ENCODE data around the gene PPP3CA.

PPP3CA gene

GRCh38 chr4:101269682-101270081 is 77.6 kb downstream of the PPP3CA start:
- DNase-seq, result no peak
- H2BK15ac ChIP-seq (replicated peaks; ENCODE audit: low read depth), result no peak overlapping the region
- no peak overlapping the region for H3K18ac ChIP-seq (ENCODE audit: low read length)
- H3K4ac ChIP-seq (ENCODE audit: low read depth, low read length), result no peak overlapping the region
- no peak overlapping the region for H2BK120ac ChIP-seq (ENCODE audit: low read depth, low read length)
- no peak overlapping the region for H2BK5ac ChIP-seq (ENCODE audit: low read length)
- H3K27me3 ChIP-seq (ENCODE audit: insufficient read depth, low read length, poor library complexity), result no peaks in the 10 kb centered on the region
- no peak overlapping the region for H3K4me3 ChIP-seq (ENCODE audit: low read length)
- H4K5ac ChIP-seq (ENCODE audit: low read length), result no peak overlapping the region
- no peaks in the 10 kb centered on the region for H3K79me1 ChIP-seq (ENCODE audit: low read length)
- no peak overlapping the region for H3K9ac ChIP-seq (ENCODE audit: low read length)
- H3K36me3 ChIP-seq (ENCODE audit: control insufficient read depth, insufficient read depth, low read length), result no peaks in the 10 kb centered on the region
- no peak overlapping the region for H3K23ac ChIP-seq (ENCODE audit: low read length)
- no peak overlapping the region for H3K4me2 ChIP-seq (ENCODE audit: low read length)
- no peak overlapping the region for H4K8ac ChIP-seq (ENCODE audit: low read depth, low read length)
- H3K79me2 ChIP-seq (ENCODE audit: control insufficient read depth, insufficient read depth, low read length), result no peaks in the 10 kb centered on the region
- WGBS (ENCODE audit: extremely low coverage, insufficient coverage, low lambda C conversion rate), result no CpG with 5 or more reads among the region's 1 CpG
- H2AK5ac ChIP-seq (ENCODE audit: low read length), result no peak overlapping the region
- H3K56ac ChIP-seq (ENCODE audit: low read length), result no peak overlapping the region
- no peaks in the 10 kb centered on the region for H3K4me1 ChIP-seq (ENCODE audit: control insufficient read depth, low read depth, low read length)
- no peak overlapping the region for H3K27ac ChIP-seq (ENCODE audit: low read depth, low read length)

- Histone ChIP-seq H4K8ac (ENCODE audit: low read depth, low read length) (no peak overlapping the region), H3K4ac (ENCODE audit: low read depth, low read length) (no peak overlapping the region), H3K4me2 (ENCODE audit: low read length) (no peak overlapping the region), H3K79me2 (ENCODE audit: control insufficient read depth, insufficient read depth, low read length) (peaks cover 2% of the 10 kb centered on the region), H2BK15ac (replicated peaks; ENCODE audit: low read depth) (no peak overlapping the region), H3K4me1 (ENCODE audit: control insufficient read depth, low read depth, low read length) (no peaks in the 10 kb centered on the region), H3K18ac (ENCODE audit: low read length) (no peak overlapping the region), H2BK5ac (ENCODE audit: low read length) (no peak overlapping the region), H3K27me3 (ENCODE audit: insufficient read depth, low read length, poor library complexity) (no peaks in the 10 kb centered on the region), H3K27ac (ENCODE audit: low read depth, low read length) (no peak overlapping the region), H4K5ac (ENCODE audit: low read length) (no peak overlapping the region), H2AK5ac (ENCODE audit: low read length) (no peak overlapping the region), H3K4me3 (ENCODE audit: low read length) (no peak overlapping the region), H3K9ac (ENCODE audit: low read length) (no peak overlapping the region), H3K23ac (ENCODE audit: low read length) (no peak overlapping the region), H2BK120ac (ENCODE audit: low read depth, low read length) (no peak overlapping the region), H3K79me1 (ENCODE audit: low read length) (peaks cover 3% of the 10 kb centered on the region), H3K56ac (ENCODE audit: low read length) (no peak overlapping the region), H3K36me3 (ENCODE audit: control insufficient read depth, insufficient read depth, low read length) (no peaks in the 10 kb centered on the region)
- WGBS (ENCODE audit: extremely low coverage, insufficient coverage, low lambda C conversion rate), result no CpG with 5 or more reads among the region's 1 CpG
- DNase-seq, result no peak
Observed at GRCh38 chr4:101265816-101266172, 81.5 kb downstream of the PPP3CA start.

GRCh38 chr4:101264993-101265815 is 82.1 kb downstream of the PPP3CA start:
- peaks cover 2% of the 10 kb centered on the region for H3K79me2 ChIP-seq (ENCODE audit: control insufficient read depth, insufficient read depth, low read length)
- H3K4ac ChIP-seq (ENCODE audit: low read depth, low read length), result no peak overlapping the region
- H2BK5ac ChIP-seq (ENCODE audit: low read length), result no peak overlapping the region
- H3K56ac ChIP-seq (ENCODE audit: low read length), result no peak overlapping the region
- no peak overlapping the region for H2AK5ac ChIP-seq (ENCODE audit: low read length)
- H3K4me2 ChIP-seq (ENCODE audit: low read length), result no peak overlapping the region
- no peak overlapping the region for H4K5ac ChIP-seq (ENCODE audit: low read length)
- DNase-seq, result no peak
- no peaks in the 10 kb centered on the region for H3K4me1 ChIP-seq (ENCODE audit: control insufficient read depth, low read depth, low read length)
- no peak overlapping the region for H3K4me3 ChIP-seq (ENCODE audit: low read length)
- H3K79me1 ChIP-seq (ENCODE audit: low read length), result peaks cover 3% of the 10 kb centered on the region
- H2BK15ac ChIP-seq (replicated peaks; ENCODE audit: low read depth), result no peak overlapping the region
- H3K27ac ChIP-seq (ENCODE audit: low read depth, low read length), result no peak overlapping the region
- no peak overlapping the region for H2BK120ac ChIP-seq (ENCODE audit: low read depth, low read length)
- H3K23ac ChIP-seq (ENCODE audit: low read length), result no peak overlapping the region
- H3K9ac ChIP-seq (ENCODE audit: low read length), result no peak overlapping the region
- H3K36me3 ChIP-seq (ENCODE audit: control insufficient read depth, insufficient read depth, low read length), result no peaks in the 10 kb centered on the region
- H3K18ac ChIP-seq (ENCODE audit: low read length), result no peak overlapping the region
- H3K27me3 ChIP-seq (ENCODE audit: insufficient read depth, low read length, poor library complexity), result no peaks in the 10 kb centered on the region
- H4K8ac ChIP-seq (ENCODE audit: low read depth, low read length), result no peak overlapping the region
- no CpG with 5 or more reads among the region's 2 CpGs for WGBS (ENCODE audit: extremely low coverage, insufficient coverage, low lambda C conversion rate)

- DNase-seq, result no peak
- H2BK15ac ChIP-seq (replicated peaks; ENCODE audit: low read depth), result no peak overlapping the region
- H3K56ac ChIP-seq (ENCODE audit: low read length), result no peak overlapping the region
- H3K18ac ChIP-seq (ENCODE audit: low read length), result no peak overlapping the region
- no peak overlapping the region for H3K23ac ChIP-seq (ENCODE audit: low read length)
- no peak overlapping the region for H3K9ac ChIP-seq (ENCODE audit: low read length)
- no peak overlapping the region for H4K8ac ChIP-seq (ENCODE audit: low read depth, low read length)
- H3K27me3 ChIP-seq (ENCODE audit: insufficient read depth, low read length, poor library complexity), result no peaks in the 10 kb centered on the region
- no peak overlapping the region for H2BK120ac ChIP-seq (ENCODE audit: low read depth, low read length)
- no peak overlapping the region for H3K4me2 ChIP-seq (ENCODE audit: low read length)
- H2BK5ac ChIP-seq (ENCODE audit: low read length), result no peak overlapping the region
- H3K4me1 ChIP-seq (ENCODE audit: control insufficient read depth, low read depth, low read length), result no peaks in the 10 kb centered on the region
- no peak overlapping the region for H4K5ac ChIP-seq (ENCODE audit: low read length)
- H2AK5ac ChIP-seq (ENCODE audit: low read length), result no peak overlapping the region
- peaks cover 5% of the 10 kb centered on the region for H3K79me1 ChIP-seq (ENCODE audit: low read length)
- H3K79me2 ChIP-seq (ENCODE audit: control insufficient read depth, insufficient read depth, low read length), result peaks cover 2% of the 10 kb centered on the region
- H3K4ac ChIP-seq (ENCODE audit: low read depth, low read length), result no peak overlapping the region
- no peak overlapping the region for H3K27ac ChIP-seq (ENCODE audit: low read depth, low read length)
- H3K4me3 ChIP-seq (ENCODE audit: low read length), result no peak overlapping the region
- H3K36me3 ChIP-seq (ENCODE audit: control insufficient read depth, insufficient read depth, low read length), result no peaks in the 10 kb centered on the region
Observed at GRCh38 chr4:101264512-101264911, 82.8 kb downstream of the PPP3CA start.

GRCh38 chr4:101262683-101263082 is 84.6 kb downstream of the PPP3CA start:
- H3K36me3 ChIP-seq (ENCODE audit: control insufficient read depth, insufficient read depth, low read length), result no peaks in the 10 kb centered on the region
- no peak overlapping the region for H3K18ac ChIP-seq (ENCODE audit: low read length)
- H3K27ac ChIP-seq (ENCODE audit: low read depth, low read length), result no peak overlapping the region
- no peak overlapping the region for H3K4me2 ChIP-seq (ENCODE audit: low read length)
- H3K56ac ChIP-seq (ENCODE audit: low read length), result no peak overlapping the region
- H3K27me3 ChIP-seq (ENCODE audit: insufficient read depth, low read length, poor library complexity), result no peaks in the 10 kb centered on the region
- H3K79me1 ChIP-seq (ENCODE audit: low read length), result peaks cover 7% of the 10 kb centered on the region
- H3K23ac ChIP-seq (ENCODE audit: low read length), result no peak overlapping the region
- H4K8ac ChIP-seq (ENCODE audit: low read depth, low read length), result no peak overlapping the region
- peaks cover 2% of the 10 kb centered on the region for H3K79me2 ChIP-seq (ENCODE audit: control insufficient read depth, insufficient read depth, low read length)
- H2AK5ac ChIP-seq (ENCODE audit: low read length), result no peak overlapping the region
- H2BK5ac ChIP-seq (ENCODE audit: low read length), result no peak overlapping the region
- H3K4me1 ChIP-seq (ENCODE audit: control insufficient read depth, low read depth, low read length), result peaks cover 4% of the 10 kb centered on the region
- H4K5ac ChIP-seq (ENCODE audit: low read length), result no peak overlapping the region
- no peak overlapping the region for H3K4me3 ChIP-seq (ENCODE audit: low read length)
- H2BK15ac ChIP-seq (replicated peaks; ENCODE audit: low read depth), result no peak overlapping the region
- no peak for DNase-seq
- H3K4ac ChIP-seq (ENCODE audit: low read depth, low read length), result no peak overlapping the region
- no peak overlapping the region for H2BK120ac ChIP-seq (ENCODE audit: low read depth, low read length)
- no peak overlapping the region for H3K9ac ChIP-seq (ENCODE audit: low read length)

GRCh38 chr4:101259876-101260275 is 87.5 kb downstream of the PPP3CA start:
- no peak overlapping the region for H3K4me3 ChIP-seq (ENCODE audit: low read length)
- H3K23ac ChIP-seq (ENCODE audit: low read length), result no peak overlapping the region
- peaks cover 6% of the 10 kb centered on the region for H3K4me1 ChIP-seq (ENCODE audit: control insufficient read depth, low read depth, low read length)
- no peak overlapping the region for H3K18ac ChIP-seq (ENCODE audit: low read length)
- H4K5ac ChIP-seq (ENCODE audit: low read length), result no peak overlapping the region
- peaks cover 2% of the 10 kb centered on the region for H3K79me2 ChIP-seq (ENCODE audit: control insufficient read depth, insufficient read depth, low read length)
- H3K79me1 ChIP-seq (ENCODE audit: low read length), result peaks cover 7% of the 10 kb centered on the region
- no peaks in the 10 kb centered on the region for H3K27me3 ChIP-seq (ENCODE audit: insufficient read depth, low read length, poor library complexity)
- H3K36me3 ChIP-seq (ENCODE audit: control insufficient read depth, insufficient read depth, low read length), result no peaks in the 10 kb centered on the region
- no peak overlapping the region for H2AK5ac ChIP-seq (ENCODE audit: low read length)
- no peak overlapping the region for H3K56ac ChIP-seq (ENCODE audit: low read length)
- H4K8ac ChIP-seq (ENCODE audit: low read depth, low read length), result no peak overlapping the region
- no peak overlapping the region for H3K4me2 ChIP-seq (ENCODE audit: low read length)
- H3K4ac ChIP-seq (ENCODE audit: low read depth, low read length), result no peak overlapping the region
- no peak for DNase-seq
- no peak overlapping the region for H2BK15ac ChIP-seq (replicated peaks; ENCODE audit: low read depth)
- no peak overlapping the region for H3K27ac ChIP-seq (ENCODE audit: low read depth, low read length)
- WGBS (ENCODE audit: extremely low coverage, insufficient coverage, low lambda C conversion rate), result no CpG with 5 or more reads among the region's 4 CpGs
- H3K9ac ChIP-seq (ENCODE audit: low read length), result no peak overlapping the region
- no peak overlapping the region for H2BK120ac ChIP-seq (ENCODE audit: low read depth, low read length)
- H2BK5ac ChIP-seq (ENCODE audit: low read length), result no peak overlapping the region
